Islet precursor cell (in vitro differentiated cells): ENCODE results near the gene PDGFC.
A peak's percentile ranks its signal among the peaks of the same experiment; 100 is the strongest.

Experiments used
- DNase-seq: peaks from one replicate; pipeline ENCODE4 v3.0.0-alpha.2; 2018

Gene PDGFC

GRCh38 chr4:156971676-156972378 lies at the start of gene PDGFC:
TSS of gene PDGFC (minus strand) at chr4:156971799. CDS start at chr4:156970903, 896 bp downstream.
- peak; percentile 95 for DNase-seq

- no peak for DNase-seq
Observed at GRCh38 chr4:157020882-157021281, 49.3 kb upstream of the PDGFC start.

- DNase-seq = no peak
Observed at GRCh38 chr4:157018920-157019490, 47.4 kb upstream of the PDGFC start.

GRCh38 chr4:157014621-157015591 lies 43.3 kb upstream of the PDGFC start:
- DNase-seq = peak; percentile 53

GRCh38 chr4:157013656-157014055 lies 42.1 kb upstream of the PDGFC start:
- DNase-seq = no peak

- no peak for DNase-seq
Observed at GRCh38 chr4:157012781-157013180, 41.2 kb upstream of the PDGFC start.

- no peak for DNase-seq
Observed at GRCh38 chr4:157012296-157012695, 40.7 kb upstream of the PDGFC start.

GRCh38 chr4:157010630-157011029 lies 39.0 kb upstream of the PDGFC start:
- no peak for DNase-seq

GRCh38 chr4:157005831-157006230 lies 34.2 kb upstream of the PDGFC start:
- DNase-seq = no peak

- DNase-seq = no peak
Observed at GRCh38 chr4:157005193-157005592, 33.6 kb upstream of the PDGFC start.

GRCh38 chr4:157004279-157005161 lies 32.9 kb upstream of the PDGFC start:
- DNase-seq = no peak

- DNase-seq = peak; percentile 88
Observed at GRCh38 chr4:156999175-156999517, 27.5 kb upstream of the PDGFC start.

GRCh38 chr4:156998500-156999174 lies 27.0 kb upstream of the PDGFC start:
- no peak for DNase-seq

- DNase-seq = no peak
Observed at GRCh38 chr4:156992943-156993342, 21.3 kb upstream of the PDGFC start.

- no peak for DNase-seq
Observed at GRCh38 chr4:156991161-156991560, 19.6 kb upstream of the PDGFC start.

- no peak for DNase-seq
Observed at GRCh38 chr4:156983366-156983765, 11.8 kb upstream of the PDGFC start.

GRCh38 chr4:156981262-156981769 lies 9.7 kb upstream of the PDGFC start:
- DNase-seq = no peak

- no peak for DNase-seq
Observed at GRCh38 chr4:156977435-156978160, 6.0 kb upstream of the PDGFC start.

- DNase-seq = no peak
Observed at GRCh38 chr4:156976147-156976546, 4.5 kb upstream of the PDGFC start.

GRCh38 chr4:156975686-156976085 lies 4.1 kb upstream of the PDGFC start:
- DNase-seq = no peak

GRCh38 chr4:156974264-156974663 lies 2.7 kb upstream of the PDGFC start:
- DNase-seq = no peak
